Frontal cortex (tissue), 4 donors: ENCODE results near the gene DUSP7. TPM values are rescaled to one million over a fixed set of nuclear protein-coding genes. Genes with fewer than 3 reads are reported as not detected.
A peak's percentile ranks its signal among the peaks of the same experiment; 100 is the strongest.

Experiments used
- DNase-seq, 2 donors: peaks; one replicate each; pipeline ENCODE4 v3.0.0; 2012; ENCODE audit warnings: low spot score in 2 of 2
- FAIRE-seq: peaks from 2 replicates; lab custom pipeline; 2012; peaks lifted over from hg19 to GRCh38; lab: Jason Lieb, UNC
- total RNA-seq: library from RNA; depleted of rRNA; stranded (reverse); fragments of >200 nt; gene quantifications from one replicate; pipeline ENCODE4 v1.2.3, GENCODE V29; 2014
- donor health status: control.
- donor health status: control.
- donor health status: control.

DUSP7 gene
- 8.6 TPM for total RNA-seq

GRCh38 chr3:52056521-52056967, at the start of gene DUSP7:
Gene DUSP7, minus strand, starts transcription at chr3:52056571. Its CDS starts 205 bp downstream, at chr3:52056366.
- DNase-seq (peak; percentile 82 to 90), FAIRE-seq (no peak)

DNA sequence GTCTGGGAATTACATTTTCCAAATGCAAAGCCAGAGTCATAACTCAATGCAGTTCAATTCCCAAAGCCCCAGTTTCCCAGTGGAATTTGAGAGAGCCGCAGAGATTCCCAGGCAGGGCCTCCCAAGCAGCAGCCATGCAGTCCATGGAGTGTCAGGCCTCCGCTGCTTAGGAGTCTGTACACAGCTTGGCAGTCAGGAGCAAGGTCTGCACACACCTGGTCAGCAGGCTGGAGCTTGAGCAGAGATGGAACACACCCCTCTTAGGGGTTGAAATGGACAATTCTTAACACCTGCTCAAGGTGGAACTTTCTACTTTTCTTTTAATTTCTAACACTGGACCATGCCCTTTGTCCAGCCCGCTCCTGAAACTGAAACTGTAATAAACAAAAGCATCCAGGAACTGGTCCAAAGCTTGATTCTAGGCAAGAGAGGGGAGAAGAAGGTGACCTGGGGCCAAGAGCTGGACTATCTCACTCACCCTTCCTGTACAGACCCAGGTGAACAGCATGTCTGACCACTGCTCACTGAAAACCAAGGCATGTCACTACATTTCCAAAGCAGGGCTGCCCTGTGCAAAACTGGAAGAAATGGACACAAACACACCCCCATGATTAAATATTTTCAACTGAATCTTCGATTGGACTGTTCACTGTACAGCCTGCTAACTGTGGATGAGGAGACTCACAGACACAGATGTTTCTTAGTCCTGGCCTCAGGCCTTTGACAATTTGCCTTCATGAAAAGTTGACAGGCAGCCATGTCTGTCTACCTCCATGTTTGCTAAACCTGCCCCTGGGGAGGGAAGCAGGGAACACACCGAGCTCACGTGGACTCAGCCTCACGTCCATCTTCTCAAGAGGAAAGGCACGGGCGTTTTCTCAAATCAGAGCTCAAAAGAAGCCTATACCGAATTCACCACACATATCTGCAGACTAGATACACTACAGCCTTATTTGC, 48.6 kb upstream of the DUSP7 start:
- FAIRE-seq: no peak
- DNase-seq: no peak

DNA sequence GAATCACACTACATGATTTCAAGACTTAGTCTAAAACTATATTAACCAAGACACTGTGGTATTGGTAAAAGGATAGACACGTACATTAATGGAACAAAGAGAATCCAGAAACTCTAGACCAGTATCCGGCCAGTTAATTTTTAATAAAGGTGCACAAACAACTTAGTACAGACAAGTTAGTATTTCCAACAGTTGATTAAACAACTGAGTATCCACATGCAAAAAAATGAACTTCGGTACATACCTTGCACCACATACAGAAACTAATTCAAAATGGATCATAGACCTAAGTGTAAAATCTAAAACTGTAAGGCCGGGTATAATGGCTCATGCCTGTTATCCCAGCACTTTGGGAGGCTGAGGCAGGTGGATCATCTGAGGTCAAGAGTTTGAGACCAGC, 46.6 kb upstream of the DUSP7 start:
- DNase-seq (no peak), FAIRE-seq (no peak)

- no peak for FAIRE-seq
- DNase-seq: no peak
These were observed 42.6 kb upstream of the DUSP7 start for GRCh38 chr3:52099001-52099401.

GRCh38 chr3:52097851-52098507, 41.6 kb upstream of the DUSP7 start:
- FAIRE-seq: no peak
- DNase-seq: no peak

DNA sequence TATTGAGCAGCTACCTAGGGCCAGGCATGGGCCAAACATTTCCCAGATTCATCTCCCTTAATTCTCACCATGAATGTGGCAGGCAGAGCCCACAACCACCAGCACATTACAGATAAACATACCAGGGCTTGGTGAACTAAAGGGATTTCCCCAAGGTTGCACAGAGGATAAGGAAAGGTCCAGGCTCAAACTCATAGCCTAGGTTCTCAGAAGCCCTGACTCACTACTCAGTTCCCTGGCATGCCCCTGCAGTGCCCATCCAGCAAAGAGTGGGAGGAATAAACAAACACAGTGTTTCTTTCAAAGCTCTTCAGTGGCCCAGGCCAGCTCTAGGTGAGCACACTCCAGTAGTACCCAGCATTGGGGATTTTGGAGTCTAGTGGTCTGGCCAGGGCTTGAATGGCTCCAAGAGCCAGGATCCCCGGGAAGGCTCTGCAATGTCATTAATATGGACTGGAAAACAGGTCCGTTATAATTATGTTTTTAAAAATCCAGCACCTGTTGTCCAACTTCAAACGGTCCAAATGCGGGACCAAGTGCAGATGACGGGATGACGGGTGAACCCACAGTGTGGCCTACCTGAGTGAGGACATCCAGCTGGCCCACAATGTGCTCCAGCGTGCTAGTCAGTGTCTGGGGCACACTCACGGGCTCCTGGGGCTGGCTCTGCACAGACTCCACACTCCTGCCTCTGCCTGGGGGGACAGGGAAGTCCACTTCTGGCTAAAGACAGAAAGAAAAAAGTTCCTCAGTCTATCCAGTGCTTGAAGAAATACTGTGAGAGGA, 39.8 kb upstream of the DUSP7 start:
- FAIRE-seq (no peak), DNase-seq (no peak)

GRCh38 chr3:52094571-52095485, 38.5 kb upstream of the DUSP7 start:
- no peak for FAIRE-seq
- no peak for DNase-seq

DNA sequence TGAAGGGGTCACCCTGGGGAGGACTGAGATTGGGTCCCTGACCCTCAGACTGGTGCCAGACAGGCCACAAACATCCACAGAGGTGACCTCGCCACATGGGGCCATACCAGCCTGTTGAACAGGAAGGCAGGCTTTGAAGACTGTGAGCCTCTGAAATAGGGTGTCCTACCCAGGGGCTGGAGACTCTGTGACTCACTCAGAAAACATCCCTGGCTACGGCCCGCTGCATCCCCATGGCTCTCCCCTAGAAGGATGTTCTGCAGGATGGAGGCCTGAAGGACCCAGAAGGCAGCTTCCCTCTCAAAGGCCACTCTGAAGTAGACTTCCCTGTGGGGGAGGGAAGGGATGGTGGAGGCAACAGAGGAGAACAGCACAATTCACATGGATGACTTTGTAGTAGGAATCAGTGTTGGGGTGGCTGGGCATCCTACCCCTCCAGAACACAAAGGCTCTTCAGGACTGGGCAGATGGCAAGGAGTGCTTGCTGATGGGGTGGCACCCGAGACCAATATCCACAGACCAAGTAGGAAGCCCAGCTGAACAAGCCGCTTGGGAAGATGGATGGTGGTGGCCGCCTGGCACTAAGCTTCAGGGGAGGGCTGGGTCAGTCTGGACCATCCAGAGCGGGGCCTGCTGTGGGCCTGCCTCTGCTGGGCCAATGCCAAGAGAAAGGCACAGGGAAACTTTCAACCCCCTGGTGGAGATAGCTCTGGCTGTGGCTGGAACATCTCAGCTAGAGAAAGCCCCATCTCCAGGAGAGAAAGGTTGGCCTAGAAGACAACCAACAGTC, 37.6 kb upstream of the DUSP7 start:
- DNase-seq (no peak), FAIRE-seq (no peak)

GRCh38 chr3:52092891-52093290, 36.5 kb upstream of the DUSP7 start:
- no peak for DNase-seq
- no peak for FAIRE-seq

DNA sequence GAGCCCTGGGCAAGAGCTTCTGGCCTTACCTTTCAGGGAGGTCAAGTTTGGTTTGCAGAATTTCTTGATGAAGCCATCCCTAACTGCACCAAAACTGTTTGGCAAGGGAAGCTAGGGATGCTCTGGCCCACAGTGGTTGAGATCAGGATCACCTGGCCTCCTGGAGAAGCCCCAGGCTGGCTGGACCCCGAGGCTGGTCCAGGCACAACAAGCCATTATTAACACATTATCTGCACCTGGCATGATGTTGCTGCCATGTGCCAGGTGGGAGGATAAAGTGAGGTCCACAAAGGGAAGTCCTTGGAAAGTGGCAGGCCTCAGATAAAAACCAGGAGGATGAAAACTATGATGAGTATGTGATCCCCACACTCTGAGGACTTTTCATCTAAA, 35.9 kb upstream of the DUSP7 start:
- DNase-seq: no peak
- FAIRE-seq: no peak

GRCh38 chr3:52091586-52092270, 35.4 kb upstream of the DUSP7 start:
- FAIRE-seq (no peak), DNase-seq (no peak)

- DNase-seq (no peak), FAIRE-seq (no peak)
These were observed 34.6 kb upstream of the DUSP7 start for GRCh38 chr3:52090933-52091468.

- FAIRE-seq (no peak), DNase-seq (no peak)
These were observed 34.0 kb upstream of the DUSP7 start for GRCh38 chr3:52090131-52090932.

- no peak for FAIRE-seq
These were observed 33.3 kb upstream of the DUSP7 start for GRCh38 chr3:52089691-52090090.

DNA sequence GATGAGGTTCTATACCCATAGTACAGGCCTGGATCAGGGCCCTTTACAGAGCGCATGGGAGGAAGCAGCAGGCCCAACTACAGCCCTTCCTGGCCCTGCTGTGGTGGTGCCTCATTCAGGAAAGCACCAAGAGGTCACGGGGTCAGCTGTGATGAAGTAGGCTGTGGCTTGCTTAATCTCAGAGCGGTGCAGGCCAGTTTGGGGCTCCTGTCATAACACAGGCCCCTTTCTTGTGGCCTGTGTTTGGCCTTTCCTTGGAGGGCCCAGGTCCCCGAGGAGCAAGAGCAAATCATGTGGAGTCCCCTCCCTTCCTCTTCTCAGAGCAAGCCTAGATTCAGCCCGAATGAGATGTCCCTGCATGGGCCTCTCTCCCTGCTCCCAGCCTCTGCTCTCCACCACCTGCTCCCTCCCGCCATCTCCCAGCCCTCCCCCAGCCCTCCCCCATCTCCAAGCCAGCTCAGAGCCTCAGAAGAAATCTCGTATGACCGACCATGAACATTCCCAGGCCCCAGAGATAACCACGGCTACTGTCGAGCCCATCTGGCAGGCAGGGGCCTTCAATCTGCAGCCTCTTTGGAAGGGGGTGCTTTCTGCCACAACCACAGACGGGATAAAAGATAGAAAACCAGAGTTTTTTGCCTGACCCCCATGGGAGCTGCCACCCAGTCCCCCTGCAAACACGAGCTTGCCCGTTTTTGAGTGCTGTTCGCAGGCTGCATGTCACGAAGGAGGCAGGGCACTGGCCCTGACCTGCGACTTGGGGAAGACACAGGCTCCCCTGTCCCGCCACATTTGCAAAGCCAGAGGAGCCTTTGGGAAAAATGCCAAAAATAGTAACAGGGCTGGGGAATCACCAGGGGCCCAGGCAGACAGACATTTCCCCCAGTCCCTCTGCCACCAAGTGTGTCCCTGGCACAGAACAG, 32.3 kb upstream of the DUSP7 start:
- FAIRE-seq (no peak), DNase-seq (no peak)

More at GRCh38 chr3:52089691-52090090, 33.3 kb upstream of the DUSP7 start:
- DNase-seq: no peak

DNA sequence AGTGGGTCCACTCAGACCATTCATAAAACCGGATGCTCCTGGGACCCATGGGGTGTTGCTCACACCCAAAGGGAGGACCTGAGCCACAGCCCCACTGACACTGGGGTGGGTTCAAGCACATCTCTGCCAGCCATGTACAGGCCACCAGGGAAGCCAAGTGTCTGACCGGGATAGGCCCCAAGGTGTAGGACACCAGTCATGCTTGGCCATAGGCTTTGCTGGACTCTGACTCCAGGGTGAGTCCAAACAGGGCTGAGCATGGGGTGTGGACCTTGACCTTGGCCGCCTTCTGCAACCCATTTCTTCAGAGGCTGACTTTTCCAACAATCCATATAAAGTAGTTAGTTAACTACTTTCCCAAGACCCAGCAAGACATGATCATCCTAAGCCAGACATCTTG, 31.4 kb upstream of the DUSP7 start:
- FAIRE-seq: no peak
- no peak for DNase-seq
